ENCODE measurements around the gene TAS2R10.
"Not testable (repeated sequence)": the region's sequence is repeated elsewhere in the genome, so short reads cannot be mapped to it uniquely, and the experiment has no call there.

TAS2R10 gene, protein sequence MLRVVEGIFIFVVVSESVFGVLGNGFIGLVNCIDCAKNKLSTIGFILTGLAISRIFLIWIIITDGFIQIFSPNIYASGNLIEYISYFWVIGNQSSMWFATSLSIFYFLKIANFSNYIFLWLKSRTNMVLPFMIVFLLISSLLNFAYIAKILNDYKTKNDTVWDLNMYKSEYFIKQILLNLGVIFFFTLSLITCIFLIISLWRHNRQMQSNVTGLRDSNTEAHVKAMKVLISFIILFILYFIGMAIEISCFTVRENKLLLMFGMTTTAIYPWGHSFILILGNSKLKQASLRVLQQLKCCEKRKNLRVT

DNA sequence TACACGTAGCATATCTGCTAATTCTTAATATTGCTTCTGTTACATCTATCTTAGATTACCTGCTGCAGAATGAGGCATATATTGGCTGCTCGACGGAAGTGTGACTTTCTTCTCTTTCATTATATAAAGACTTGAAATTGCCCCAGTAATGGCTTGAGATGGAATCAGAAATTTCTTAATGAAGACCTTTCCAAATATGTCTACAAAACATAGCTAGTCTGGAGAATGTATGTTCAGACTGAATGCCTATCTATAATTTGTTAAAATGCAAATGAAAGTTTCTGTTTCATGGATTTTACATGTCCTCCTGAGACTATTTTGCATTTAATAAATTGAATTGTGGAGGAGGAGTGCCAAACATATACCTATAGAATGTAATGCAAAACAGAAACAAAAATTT is at the start of gene TAS2R10:
Gene TAS2R10 (minus strand): TSS at position 101 of the 400 bp plus-strand sequence. CDS start 89 bp downstream, at position 12.
- DNase-seq = no peak

DNA sequence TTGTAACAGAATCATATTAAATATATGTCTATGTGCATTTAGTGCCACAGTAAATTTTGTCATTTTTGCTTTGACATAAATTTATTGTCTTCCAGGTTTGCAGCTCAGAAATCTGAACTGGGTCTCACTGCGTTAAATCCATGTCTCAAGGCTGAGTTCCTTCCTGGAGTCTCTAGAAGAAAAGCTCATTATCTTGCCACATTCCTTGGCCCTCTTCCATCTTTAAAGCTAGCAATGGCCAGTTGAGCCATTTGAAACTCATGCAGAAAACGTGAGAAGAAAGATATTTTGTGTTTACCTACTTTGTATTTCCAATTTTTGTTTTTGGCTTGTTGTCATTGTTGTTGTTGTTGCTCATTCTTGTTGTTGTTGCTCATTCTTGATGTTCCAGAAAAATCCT is 47.2 kb upstream of the TAS2R10 start:
- no peak for DNase-seq

DNA sequence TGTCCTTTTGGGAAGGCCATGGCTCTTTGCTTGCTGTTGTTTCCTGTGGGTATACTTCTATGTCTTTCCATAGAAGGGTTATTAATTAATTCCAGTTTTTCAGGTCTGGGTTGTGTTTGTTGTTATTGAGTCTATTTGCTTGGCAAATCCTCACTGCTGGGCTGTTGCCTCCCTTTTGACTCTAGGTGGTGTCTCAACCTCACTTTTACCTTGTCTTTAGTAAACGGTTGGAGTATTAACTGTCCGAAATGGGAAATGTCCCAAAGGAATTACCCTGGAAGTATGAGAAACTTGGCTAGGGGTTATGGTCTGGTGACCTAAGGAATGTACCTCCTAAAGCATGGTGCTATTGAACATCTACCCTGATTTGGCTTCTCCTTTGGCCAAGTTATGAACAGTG is 41.2 kb upstream of the TAS2R10 start:
- DNase-seq = no peak

DNA sequence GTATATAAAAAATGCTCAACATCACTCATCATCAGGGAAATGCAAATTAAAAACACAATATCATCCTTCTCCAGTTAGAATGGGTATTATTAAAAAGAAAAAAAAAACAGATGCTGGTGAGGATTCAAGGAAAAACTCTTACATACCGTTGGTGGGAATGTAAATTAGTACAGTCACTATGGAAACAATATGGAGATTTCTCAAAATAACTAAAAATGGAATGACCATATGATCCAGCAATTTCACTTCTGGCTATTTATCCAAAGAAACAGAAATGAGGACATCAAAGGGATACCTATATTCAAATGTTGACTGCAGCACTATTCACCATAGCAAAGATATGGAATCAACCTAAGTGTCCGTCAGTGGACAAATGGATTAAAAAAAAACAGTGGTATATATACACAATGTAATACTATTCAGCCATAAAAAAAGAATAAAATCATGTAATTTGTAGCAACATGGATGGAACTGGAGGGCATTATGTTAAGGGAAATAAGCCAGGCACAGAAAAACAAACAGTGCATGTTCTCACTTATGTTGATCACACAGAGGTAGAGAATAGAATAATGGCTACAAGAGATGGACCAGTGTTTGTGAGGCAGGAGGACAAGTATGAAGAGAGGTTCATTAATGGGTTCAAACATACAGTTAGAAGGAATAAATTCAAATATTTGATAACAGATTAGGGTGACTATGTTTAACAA is 37.5 kb upstream of the TAS2R10 start:
- DNase-seq = no peak

DNA sequence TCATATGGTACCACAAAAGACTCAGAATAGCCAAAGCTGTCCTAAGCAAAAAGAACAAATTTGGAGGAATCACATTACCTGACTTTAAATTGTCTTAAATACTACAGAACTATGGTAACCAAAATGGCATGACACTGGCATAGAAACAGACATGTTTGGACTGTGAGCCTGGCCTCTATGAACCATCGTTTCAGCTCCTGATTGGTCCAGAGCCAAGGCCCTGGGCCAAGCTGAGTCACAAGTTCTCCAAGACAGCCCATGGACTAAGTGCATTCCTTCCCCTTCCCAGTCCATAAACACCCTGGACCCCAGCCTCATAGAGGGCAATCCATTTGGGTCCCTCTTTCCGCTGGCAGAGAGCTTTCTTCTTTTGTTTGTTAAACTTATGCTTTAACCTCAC is 35.2 kb upstream of the TAS2R10 start:
- DNase-seq = no peak

DNA sequence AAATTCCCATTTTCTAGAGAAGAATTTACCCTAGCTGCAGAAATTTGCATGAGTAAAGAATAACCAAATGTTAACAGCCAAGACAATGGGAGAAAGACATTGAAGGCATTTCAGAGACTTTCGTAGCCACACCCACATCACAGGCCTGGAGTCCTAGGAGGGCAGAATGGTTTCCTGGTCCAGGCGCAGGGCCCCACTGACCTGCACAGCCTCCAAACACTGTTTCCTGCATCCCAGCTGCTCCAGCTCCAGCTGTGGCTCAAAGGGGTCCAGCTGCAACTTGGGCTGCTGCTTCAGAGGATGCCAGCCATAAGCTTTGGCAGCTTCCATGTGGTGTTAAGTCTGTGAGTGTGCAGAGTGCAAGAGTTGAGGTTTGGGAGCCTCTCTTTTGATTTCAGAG is 29.6 kb upstream of the TAS2R10 start:
- DNase-seq = no peak

DNA sequence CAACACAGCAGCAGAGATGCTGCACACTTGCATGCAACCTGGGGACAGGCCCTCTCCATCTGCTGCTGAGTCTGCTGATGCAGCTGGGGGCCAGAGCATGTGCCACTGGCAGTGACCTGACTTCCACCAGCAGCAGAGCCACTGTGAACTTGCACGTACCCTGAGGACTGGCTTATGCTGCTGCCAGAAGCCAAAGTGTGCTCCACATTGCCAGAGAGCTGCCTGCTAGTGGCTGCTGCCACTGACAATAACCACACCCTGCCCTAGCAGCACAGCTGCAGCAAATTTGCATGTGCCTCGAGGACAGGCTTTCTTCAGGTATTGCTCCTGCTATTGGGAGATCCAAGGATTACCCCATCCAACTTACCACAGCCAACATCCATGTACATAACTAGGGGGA is 27.6 kb upstream of the TAS2R10 start:
- no peak for DNase-seq

DNA sequence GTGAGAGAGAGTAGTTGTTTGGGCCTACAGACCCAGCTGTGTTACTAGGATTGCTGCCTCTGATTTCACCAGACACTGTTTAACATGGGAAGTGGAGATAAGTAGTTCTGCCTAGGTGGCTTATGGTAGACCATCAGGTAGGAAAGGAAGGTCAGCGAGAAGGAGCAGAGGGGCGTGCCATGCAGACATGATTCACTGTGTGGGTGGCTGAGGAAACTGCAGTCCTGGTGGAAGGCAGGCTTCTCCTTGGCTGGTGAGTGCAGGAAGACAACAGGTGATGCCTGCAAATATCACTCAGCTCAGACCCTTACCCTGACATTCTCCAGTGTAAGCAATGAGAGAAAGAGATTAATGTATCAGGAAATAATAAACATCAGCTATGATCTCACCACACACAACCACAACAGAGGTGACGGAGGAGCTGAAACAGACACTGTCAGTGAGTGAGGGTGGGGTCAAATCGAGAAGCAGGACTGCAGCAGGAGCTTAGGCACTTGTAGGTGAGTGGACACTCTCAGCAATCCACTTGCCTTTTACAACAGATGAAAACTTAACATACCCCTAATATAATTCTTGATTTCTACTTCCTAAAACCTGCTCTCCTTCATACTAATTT is 25.2 kb upstream of the TAS2R10 start:
- no peak for DNase-seq

DNA sequence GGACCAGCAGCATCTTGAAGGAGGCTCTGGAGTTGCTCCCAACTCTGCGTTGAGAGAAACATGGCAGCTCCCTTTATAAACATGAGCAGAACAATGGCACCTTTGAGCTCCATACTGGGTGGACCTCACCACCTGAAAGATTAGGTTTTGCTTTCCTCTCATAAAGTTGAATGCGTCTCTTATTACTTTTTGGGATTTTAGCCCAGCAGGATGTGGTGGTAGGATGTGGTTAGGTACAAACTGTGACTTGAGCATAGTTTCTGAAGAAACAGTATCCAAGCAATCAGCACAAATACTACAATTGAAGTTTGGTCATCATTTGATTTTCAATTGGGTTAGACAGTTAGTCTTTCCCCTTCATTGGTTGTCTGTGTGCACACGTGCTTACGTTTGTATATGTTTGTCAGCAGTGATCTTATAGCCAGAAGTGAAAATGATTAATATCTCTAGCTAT is 23.3 kb upstream of the TAS2R10 start, which contains the start of gene PRR4:
Gene PRR4 (minus strand): TSS at position 51 of the 454 bp plus-strand sequence. CDS start 38 bp downstream, at position 13.
- DNase-seq = no peak

DNA sequence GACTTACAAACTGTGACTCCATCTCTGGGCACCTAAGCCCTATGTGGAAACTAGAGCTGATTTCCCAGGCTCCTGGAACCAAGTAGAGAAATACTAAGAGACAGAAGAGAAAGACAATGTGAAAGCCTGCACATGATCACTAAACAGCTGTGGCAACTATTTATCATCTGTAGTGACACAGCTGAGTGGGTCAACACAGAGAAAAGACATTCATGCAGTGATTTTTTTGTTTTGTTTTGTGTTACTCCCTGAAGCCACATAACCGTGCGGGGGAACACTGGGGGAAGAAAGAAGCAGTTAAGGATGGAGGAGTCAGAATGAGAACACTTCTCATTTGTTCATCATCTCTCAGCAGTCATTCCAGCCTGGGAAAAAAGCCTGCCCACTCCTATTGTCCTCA is 21.6 kb upstream of the TAS2R10 start:
- no peak for DNase-seq

DNA sequence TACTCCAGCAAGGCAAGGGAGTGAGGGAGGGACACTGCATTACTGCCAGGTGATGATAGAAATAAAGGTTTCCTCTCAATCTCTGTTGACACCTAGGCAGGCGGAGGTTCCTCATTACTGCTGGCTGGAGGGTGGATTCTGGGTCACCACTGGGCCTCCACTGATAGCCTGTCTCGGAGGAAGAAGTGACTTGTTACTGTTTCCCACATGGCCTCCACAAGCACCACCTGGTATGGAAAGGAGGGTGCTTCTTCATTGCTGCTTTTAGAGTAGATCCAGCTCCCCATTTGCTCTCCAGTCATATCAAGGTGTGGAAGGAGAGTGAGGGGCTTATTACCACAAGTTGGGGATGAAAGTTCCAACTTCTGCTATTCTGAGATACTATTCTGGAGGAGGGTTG is 16.7 kb upstream of the TAS2R10 start:
- no peak for DNase-seq

DNA sequence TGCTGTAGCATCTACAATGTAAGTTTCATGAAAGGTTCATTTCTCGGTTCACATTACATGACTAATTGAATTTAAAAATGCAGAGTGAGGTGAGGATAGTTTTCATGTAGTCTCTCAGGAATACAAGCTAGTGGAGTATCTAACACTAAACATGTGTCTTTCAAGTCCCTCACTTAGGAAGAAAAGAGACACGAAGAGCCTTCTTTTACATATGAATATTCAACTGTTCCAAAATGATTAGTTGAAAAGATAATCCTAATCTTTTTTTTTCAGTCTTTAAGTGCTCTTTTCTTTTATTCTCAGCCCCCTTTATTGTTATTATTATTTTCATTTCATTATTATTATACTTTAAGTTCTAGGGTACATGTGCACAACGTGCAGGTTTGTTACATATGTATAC is 12.3 kb upstream of the TAS2R10 start:
- no peak for DNase-seq

DNA sequence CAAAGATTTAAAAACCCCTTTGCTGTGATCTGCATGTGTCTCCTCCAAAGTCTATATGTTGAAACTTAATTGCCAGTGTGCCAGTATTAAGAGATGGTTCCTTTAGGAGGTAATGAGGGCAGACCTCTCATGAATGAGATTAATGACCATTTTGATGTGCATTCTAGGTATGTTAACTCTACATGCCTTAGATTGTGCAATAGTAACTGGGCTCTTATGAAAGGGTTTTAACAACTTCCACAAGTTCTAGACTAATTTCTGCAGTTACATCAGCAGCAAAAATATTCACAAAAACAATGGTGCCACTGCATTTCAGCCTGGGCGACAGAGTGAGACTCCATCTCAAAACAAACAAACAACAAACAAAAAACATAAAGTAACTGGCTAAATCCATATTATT is 3.8 kb upstream of the TAS2R10 start:
- DNase-seq = no peak

DNA sequence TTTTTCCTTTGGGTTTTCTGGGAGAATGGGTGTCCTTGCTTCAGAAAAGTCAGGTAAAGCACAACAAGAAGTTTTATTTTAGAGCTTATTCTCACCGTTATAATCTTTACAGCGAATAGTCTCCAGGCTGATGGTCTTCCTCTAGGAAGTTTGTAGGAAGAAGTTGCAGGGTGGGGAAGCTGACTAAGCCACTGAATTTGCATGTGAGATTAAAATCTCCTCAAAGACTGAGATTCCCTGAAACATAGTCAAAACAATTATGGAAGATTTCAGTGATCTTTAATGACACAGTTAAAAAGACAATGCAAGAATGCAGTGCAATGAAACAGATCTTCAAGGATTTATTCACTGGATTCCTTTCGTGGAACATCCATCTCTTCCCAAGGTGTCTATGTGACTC is 1.2 kb downstream of the TAS2R10 start:
- no peak for DNase-seq

DNA sequence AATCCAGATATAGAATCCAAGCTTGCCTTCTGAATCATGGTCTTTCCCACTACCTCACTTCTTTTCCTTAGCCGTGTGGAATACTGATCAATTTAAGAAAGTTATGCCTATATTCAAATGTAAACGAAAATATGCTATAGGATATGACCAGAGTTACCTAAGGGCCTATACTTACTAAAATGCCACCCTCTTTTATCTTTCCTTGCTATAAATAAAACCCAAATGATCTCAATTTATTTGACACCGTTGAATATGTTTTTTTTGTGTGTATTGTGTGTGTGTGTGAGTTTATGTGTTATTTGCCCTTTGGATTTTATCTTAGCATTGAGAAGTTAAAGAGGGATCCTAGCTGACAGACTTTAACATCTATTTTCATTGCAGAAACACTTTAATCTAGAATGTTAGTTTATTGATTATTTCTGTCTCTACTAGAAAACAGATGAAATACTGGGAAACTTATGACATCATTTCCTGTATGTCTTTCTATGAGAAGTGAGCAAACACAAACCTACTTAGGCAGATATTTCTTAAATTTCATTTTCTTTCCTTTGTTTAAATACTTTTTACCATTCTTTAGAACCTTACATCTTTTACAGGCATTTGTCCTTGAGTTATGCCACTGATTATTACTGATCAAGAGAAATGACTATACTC is 14.1 kb downstream of the TAS2R10 start:
- DNase-seq = no peak

DNA sequence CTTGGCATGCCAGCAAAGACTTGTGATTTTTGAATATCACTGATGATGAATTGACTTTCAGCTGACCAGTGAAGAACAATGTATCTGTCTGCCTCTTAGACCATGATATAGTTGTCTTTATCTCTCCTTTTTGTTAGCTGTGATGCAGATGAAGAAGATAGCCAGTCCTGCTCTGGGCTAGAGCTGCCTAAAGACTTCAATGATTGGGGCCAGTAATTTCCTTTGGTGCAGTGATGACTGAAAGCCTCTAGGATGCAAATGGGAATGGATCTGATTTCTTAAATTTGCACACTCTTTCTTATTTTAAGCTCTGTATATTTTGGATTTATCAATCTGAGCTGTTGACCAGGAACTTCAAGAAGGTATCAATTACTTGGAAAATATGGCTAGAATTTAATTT is 16.1 kb downstream of the TAS2R10 start, which contains the start of gene TAS2R9:
Gene TAS2R9 (minus strand): TSS at position 101 of the 400 bp plus-strand sequence. CDS start 93 bp downstream, at position 8.
- DNase-seq = no peak

DNA sequence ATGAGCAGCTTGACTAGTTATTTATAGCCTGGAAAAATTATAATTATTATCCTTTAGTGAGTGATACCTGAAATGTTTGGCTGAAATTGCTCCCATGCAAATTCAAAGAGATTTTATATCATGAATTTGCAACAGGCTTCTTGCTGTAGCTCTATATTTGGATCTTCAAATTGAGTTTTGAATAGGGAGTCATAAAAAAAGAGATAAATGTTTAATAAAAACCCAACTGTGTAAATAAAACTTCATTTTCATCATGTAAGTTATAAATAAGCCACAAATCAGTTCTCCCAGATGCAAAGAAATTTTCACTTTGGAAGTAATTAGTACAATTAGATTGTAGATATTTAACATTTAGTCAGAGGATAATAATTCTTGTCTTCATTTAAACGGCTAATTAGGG is 19.0 kb downstream of the TAS2R10 start, which contains the start of gene TAS2R8:
Gene TAS2R8 (minus strand): TSS at position 101 of the 400 bp plus-strand sequence. CDS start 306 bp downstream, outside the sequence.
- no peak for DNase-seq

DNA sequence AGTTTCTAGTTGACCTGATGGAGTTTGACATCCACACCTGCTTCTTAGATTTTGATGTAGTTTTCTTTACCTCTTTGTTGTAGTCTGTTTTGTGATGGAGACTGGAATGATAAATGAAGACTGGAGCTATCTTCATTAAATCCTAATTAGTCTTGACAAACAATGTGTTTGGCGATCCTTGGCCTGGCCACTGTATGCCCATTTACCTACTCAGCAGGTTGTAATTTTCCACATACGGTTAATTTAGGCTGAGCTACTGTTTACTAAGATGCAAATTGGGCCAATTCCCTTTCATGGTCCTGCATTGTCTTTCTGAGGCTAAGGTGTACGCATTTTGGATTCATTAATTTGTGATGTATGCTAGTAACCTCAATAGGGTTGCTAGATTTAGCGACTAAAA is 23.6 kb downstream of the TAS2R10 start, which contains the start of gene TAS2R7:
Gene TAS2R7 (minus strand): TSS at position 41 of the 400 bp plus-strand sequence. CDS start 57 bp downstream, outside the sequence.
- no peak for DNase-seq

DNA sequence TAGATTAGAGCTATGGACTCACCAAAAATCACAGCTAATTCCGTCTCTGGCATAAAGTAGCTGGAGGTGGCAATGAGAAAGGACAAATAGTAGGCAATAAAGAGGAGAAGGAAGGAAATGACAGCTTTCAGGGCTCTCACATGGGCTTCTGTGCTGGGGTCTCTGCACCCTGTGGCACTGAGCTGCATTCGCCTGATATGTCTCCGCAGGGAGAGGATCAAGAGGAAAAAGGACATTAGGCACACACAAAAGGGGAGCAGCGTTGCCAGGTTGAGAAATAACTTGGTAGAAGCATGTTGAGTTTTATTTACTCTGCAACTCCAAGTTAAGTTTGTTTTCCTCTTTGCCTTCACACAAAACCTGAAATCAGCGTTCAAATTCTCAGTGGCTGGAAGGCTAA is 24.4 kb downstream of the TAS2R10 start:
- no peak for DNase-seq

DNA sequence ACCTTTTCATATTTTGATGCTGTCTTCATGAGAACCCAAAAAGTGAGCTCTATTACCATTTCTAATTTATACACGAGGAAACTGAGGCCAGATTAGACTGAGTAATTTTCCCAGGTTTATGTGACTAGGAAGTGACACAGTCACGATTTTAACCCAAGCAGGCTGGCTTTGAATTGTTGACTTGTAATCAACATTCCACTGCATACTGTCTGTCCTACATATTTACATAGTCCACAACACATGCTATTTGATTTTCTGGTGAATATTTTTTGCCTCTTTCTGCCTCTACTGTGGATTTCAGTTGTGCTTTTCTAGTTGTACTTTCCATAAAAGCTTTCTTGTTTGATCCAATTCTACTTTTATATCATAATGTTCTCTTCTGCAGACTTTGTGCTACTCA is 31.9 kb downstream of the TAS2R10 start:
- DNase-seq = no peak

DNA sequence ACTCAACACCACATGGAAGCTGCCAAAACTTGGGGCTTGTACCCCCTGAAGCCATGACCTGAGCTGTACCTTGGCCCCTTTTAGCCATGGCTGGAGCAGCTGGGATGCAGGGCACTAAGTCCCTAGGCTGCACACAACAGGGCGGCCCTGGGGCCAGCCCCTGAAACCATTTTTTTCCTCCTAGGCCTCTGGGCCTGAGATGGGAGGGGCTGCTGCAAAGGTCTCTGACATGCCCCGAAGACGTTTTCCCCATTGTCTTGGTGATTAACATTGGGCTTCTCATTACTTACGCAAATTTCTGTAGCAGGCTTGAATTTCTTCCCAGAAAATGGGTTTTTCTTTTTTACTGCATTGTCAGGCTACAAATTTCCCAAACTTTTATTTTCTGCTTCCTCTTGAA is 34.4 kb downstream of the TAS2R10 start:
- DNase-seq = not testable (repeated sequence)

DNA sequence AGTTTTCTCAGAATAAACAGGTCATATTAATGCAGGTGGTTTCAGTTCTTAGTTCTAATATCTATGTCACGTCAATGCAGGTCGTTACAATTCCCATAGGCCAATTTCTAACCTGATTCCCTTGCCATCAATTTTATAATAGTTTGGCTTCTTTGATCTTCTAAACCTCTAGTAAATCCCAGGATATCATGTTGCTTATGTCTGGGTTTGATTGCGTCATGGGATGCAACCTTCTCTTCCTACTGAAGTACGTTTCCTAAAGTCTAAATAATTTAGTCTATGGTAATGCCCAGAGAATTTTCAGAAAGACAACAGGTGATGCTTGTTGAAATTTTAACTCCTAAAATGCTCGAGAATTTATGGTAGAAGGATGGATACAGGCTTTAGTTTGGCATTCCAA is 42.9 kb downstream of the TAS2R10 start:
- no peak for DNase-seq

DNA sequence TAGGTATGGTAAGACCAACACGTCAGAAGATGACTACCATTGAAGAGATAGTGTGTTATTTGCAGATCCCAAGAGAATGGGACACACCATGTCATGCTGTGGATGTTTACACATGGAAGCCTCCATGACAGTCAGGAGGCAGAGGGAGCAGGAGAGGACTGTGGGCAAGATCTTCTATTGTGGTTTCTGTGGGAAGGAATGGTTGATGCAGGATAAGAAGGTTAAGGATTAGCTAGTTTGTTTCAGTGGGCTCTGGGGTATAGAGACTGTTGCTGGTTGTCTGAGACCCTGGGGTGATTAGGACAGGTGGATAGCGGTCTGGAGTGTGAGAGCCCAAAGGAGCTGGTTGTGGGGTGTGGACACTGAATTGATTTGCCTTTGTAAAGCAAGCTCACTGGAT is 47.1 kb downstream of the TAS2R10 start:
- DNase-seq = no peak
